Stimulated activated CD8-positive, alpha-beta memory T cell treated with anti-CD3 and anti-CD28 coated beads, Interleukin-2, amount 100 ng/mL, for 48 hours (primary cell): ENCODE results near the gene HRAS.

Experiments
- DNase-seq, 2 donors: peaks; one replicate each; pipeline ENCODE4 v3.0.0-alpha.2; 2020; ENCODE audit warnings: low read depth in 2 of 2

The HRAS gene

GRCh38 chr11:507727-508515, 27.5 kb downstream of the HRAS start:
- DNase-seq = no peak

GRCh38 chr11:506995-507726, 28.2 kb downstream of the HRAS start, which contains the start of gene RNH1:
TSS of gene RNH1 (minus strand) at chr11:507242. CDS start at chr11:502162, 5,080 bp downstream.
- DNase-seq = peak; percentile 99 to 100

DNA sequence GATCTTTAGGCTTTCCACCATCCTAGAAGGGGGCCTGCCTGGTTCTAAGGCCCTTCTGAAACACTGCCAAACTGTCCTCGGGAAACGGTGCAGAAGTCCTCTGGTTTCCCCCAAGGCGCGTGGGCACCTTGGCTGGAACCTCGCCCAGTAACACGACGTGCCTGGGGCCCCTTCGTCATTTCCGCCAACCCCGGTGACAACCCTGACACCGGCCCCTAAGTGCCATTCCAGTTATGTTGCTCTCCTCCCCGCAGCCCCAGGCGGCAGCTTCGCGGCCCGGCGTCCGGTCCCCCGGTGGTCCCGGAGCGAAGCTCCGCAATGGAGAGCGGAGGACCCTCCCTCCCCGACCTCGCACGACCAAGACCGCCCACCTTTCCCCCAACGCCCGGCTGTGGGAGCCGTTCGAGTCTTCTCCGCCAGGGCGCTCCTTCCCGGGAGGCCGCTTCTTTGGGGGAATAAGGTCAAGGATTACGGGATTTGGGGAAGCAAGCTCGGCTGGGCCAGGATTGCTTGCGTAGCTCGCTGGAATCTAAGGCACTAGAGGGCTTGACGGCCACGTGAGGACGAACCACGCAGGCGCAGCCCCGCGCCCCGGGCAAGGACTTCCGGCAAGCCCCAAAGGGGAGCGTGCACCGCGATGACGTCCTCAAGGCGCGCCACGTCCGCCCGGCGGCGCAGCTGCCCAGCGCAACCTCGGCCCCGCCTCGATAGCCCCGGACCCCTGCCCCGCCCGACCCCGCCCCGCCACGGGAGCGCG, 29.0 kb downstream of the HRAS start:
- DNase-seq = peak; percentile 96 to 97

- no peak for DNase-seq
Observed at GRCh38 chr11:504994-505344, 30.4 kb downstream of the HRAS start.

DNA sequence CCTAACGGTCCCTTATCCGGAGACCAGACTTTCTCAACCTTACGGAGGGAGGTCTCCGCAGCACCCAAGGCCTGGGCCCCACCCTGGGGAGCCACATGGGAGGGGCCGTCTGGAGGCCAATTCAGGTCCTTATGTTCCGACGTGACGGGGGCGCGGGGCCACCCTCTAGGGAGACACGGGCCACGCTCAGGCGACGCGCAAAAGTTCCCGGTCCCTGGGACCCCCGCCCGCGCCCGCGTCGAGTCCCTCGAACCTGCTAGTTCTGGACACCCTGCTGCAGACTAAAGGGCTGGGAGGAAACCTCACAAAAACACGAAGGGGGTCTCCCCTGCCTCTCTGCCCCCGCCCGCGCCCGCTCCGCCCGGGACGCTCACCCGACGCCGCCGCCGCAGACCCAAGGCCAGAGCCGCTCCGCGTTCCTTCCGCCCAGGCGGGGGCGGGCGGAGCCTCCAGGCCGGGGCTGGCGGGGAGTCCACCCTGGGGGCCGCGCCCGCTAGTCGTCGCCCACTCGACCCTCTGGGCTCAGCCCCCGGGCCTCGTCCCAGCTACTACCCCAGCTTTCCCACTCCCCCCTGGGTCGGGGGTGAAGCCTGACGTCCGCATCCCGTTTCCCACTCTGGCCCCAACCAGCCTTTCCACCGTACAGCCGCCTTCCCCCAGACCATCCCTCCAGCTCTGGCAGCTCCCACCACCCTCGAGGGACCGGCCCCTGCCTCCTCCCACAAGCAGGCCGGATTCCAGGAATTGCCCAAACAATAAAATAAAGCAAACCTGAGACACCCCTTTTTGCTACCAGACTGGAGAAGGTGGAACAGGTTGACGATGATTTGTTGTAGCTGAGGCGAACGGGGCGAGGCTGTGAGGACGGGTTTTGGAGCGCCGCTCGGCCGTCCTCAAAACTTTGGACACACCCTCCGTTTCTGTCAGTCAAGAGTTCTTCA, 31.1 kb downstream of the HRAS start:
- DNase-seq = peak in 1 of 2 donors; percentile 19

DNA sequence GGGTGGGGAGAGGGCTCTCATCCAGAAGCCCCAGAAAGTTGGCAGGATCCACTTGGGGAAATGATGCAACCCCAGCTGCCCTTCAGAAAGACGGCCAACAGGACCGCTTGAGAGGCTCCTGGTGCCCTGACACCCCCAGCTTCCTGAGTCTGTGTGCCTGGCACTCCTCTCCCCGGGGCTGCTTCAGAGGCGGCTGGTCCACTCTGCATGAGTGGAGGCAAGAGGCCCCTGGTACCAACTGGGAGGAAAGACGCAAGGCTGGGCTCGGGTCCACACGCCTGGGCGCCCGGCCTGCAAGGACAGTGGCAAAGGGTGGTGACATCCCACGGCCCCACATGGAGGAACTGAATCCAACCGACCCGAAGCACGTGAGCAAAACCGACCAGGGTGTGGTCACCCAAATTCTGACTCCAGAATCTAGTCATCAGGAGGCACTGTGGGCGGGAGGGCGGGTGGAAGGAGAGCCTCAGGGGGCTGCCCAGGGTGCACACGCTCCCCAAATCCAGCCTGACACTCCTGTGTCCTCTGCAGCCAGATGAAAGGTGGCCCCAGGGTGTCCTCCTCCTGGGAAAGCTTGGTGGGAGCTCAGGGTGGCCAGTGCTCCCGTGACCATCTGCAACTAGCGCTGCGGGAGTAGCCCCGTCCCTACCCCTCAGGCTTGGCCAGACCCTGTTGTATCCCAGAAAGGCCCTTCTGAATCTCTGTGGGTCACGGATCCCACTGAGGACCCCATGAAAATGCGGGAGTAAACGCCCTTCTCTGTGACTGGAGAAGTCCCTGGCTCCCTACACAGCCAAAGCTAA, 32.0 kb downstream of the HRAS start:
- peak in 1 of 2 donors; percentile 33 for DNase-seq

DNA sequence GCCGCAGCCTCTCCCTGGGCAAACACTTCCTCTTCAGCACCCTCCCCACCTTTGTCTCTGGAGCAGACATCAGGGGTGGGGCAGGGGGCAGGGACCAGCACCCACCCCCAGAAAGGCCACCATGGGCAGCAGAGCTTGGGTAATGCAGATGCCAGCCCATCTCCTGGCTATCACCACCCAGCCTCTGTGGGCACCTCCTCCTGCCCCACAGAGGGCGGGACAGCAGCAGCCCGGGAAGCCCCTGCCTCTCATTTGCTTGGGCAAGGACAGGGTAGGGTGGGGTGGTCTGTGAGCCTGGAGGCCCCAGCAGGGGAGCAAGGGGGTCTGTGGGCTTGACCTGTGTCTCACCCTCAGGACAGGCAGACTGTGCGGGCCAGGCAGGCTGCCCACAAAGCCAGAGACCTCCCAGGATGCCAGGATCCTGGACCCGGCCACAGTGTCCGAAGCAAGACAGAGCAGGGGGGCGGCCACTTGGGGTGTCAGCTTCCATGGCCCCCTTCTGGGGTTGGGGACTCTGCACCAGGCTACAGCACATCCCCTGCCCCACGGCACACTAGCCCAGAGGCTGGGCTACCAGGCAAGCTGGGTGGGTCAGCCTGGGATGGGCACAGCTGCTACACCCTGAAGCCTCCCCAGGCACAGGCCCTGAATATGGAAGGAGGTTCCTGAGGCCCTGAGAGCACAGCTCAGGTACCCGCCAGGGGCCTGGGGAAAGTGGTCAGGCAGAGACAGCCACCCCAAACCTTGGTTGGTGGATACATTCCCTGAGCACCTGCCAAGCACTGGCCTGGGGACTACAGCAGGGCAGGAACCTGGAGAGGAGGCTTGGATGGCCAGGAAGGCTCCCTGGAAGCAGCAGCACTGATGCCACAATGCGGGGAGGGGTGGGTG, 32.8 kb downstream of the HRAS start:
- no peak for DNase-seq

DNA sequence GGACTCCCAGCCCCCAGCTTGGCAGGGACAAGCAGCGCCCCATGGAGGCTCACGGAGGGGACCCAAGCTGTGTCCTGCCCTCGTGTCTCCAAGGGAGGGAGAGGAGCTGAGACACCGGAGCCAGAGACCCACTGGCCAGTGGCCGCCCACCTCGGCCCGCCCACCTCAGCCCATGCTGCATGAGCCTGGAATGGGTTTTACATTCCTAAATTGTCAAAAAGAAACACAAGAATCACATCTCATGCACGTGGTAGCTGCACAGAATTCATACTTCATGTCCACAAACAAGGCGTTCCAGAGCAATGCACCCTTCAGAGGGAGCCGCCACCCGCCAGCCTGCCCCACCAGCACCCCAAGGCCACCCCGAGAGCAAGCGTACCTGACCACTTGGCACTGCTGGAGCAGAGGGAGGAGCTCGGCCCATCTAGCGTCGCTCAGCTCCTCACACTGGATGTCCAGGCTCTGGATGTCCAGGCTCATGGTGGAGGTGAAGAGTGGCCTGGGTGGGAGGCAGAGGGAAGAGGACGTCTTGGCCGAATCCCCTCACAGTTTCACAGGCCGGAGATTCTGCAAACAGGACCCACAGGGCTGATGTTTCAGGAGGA, 33.6 kb downstream of the HRAS start:
- DNase-seq = no peak

DNA sequence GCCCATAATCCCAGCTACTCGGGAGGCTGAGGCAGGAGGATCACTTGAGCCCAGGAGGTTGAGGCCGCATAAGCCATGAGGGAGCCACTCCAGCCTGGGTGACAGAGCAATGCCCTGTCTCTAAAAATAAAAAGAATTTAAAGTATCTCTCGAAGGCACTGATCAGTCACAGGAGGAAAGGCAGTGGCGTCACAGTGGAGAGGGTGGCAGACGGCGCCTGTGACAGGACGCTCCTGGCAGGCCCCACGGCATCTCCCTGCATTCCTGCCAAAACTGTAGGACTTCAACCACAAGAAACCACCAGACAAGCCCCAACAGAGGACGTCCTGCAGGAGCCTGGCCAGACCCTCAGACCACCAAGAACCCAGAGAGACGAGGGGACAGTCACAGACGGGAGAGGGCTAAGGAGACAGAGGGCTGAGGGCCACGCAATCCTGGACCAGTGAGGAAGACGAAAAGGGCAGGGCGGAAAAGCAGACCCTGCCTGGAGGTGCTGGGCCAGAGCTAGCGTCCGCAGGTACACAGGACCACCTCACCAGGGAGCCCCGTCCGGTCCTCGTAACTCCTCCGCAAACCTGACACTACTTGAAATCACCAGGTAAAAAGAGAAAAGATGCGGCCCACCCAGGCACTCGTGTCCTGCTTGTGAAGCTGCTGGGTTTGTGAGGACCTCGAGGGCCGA, 34.2 kb downstream of the HRAS start:
- no peak for DNase-seq

DNA sequence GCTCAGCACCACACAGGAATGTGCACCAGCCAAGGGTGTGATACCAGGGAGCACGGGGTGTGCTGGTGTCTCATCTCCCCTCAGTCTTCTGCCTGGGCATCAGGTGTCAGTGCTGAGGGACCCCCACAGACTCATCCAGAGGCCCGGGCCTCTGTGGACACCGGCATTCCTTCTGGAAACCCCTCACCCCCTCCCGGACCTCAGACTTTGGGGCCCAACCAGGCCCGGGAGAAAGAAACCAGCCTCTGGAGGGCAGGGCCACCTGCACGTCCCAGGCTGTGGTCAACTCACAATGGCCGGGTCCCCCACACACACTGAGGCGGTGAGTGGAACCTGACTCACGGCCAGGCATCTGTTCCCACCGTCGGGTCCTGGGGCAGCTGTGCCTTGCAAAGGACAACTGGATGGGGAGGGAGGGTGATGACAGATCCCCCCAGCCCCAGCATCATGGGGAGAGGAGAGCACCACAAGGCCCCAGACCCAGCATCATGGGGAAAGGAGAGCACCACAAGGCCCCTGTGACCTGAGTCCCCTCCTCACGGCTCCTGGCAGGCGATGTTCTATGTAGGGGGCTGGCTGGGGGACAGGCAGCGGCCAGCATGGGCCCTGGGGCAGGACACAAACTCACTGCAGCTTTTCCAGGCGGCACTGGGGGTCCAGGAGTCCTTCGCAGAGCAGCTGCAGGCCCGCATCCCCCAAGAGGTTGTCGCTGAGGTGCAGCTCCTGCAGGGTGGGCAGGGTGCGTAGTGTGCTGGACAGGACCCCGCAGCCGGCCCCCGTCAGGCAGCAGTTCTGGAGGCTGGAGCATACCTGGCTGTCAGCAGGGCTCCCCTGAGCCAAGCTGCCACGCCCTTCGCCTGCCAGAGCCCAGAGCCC, 35.9 kb downstream of the HRAS start:
- no peak for DNase-seq

- DNase-seq = no peak
Observed at GRCh38 chr11:498297-499181, 36.8 kb downstream of the HRAS start.

DNA sequence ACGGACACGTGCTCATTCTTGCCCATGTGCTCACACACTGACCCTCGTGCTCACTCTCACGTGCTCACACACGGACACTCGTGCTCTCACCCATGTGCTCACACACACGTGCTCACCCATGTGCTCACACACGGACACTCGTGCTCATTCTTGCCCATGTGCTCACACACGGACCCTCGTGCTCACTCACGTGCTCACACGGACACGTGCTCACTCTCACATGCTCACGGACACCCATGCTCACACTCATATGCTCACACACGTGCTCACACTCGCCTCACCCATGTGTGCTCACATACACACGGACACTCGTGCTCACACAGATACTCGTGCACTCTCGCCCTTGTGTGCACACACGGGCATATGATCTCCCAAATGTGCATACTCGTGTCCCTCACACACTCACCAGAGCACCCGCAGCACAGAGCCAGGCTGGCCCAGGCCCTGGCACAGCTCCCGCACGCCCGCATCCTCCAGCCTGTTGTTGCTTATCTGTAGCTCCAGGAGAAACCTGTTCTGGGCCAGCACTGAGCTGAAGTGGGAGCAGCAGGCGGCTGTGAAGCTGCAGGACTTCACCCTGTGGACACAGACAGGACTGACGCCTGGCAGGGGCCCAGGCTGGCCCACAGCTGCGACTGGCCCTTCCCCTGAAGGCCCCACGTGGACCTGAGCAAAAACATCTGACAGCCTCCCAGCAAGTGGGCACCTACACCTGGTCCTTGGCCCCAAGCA, 37.6 kb downstream of the HRAS start:
- no peak for DNase-seq

GRCh38 chr11:496834-497564, 38.4 kb downstream of the HRAS start:
- no peak for DNase-seq

GRCh38 chr11:495537-495931, 39.8 kb downstream of the HRAS start:
- DNase-seq = no peak
